ENCODE data around the gene RTL1. TPM values are rescaled to one million over a fixed set of nuclear protein-coding genes. Genes with fewer than 3 reads are reported as not detected.

RTL1 gene
- total RNA-seq, 1 experiment from 2014 or later = not detected

GRCh38 chr14:100930270-100930669 is 26.7 kb upstream of the RTL1 start:
- no peak overlapping the region for H2AFZ ChIP-seq (ENCODE audit: low read length)
- CTCF ChIA-PET = no interaction called here

DNA sequence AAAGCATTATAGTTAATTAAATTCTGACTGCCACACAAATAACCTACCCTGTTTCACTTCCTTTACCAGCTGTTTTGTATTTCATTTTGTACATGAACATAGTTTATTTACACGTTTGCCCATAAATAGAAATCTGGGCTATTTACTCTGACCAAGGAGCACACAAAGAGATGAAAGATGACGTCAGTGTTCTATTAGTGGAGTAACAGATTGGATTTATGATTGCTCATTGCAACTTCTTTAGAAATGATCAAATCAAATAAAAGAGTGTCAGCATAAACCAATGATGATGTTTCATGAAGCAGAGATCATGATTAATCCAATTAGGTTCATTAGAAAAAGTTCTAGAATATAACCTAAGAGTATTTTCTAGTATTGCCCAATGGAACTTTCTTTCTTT is 12.0 kb upstream of the RTL1 start:
- DNase-seq (no peak), ATAC-seq (no peak)
- Histone ChIP-seq H3K9me2 (replicated peaks; ENCODE audit: low read length) (no peaks in the 10 kb centered on the region), H3K27me3 (ENCODE audit: low read length) (no peaks in the 10 kb centered on the region), H3F3A (ENCODE audit: low read length, unreplicated experiment) (no peaks in the 10 kb centered on the region), H3K4me2 (ENCODE audit: low read length) (no peak overlapping the region), H3K4me1 (ENCODE audit: insufficient read depth, low read length) (peaks cover 28% of the 10 kb centered on the region), H3K79me2 (ENCODE audit: low read length) (no peaks in the 10 kb centered on the region), H4K20me1 (ENCODE audit: low read length) (no peaks in the 10 kb centered on the region), H3K9me3 (ENCODE audit: low read length) (no peaks in the 10 kb centered on the region), H3K27ac (ENCODE audit: low read length) (no peak overlapping the region), H2AFZ (ENCODE audit: low read length) (no peak overlapping the region), H3K4me3 (ENCODE audit: low read length) (no peak overlapping the region), H3K36me3 (ENCODE audit: low read depth, low read length) (no peaks in the 10 kb centered on the region), H3K9ac (ENCODE audit: low read length) (no peak overlapping the region)
- POLR2A ChIA-PET (ENCODE audit: unreplicated experiment) = no interaction called here
- BruUV-seq (replicated peaks) = no TSS peak
- intact Hi-C loops (cut with micrococcal nuclease) = loop anchor here (2.0 to 10.0 kb wide), 2 partner anchors 63 to 239 kb away; no protein-coding TSS in a partner anchor
- no peak for TF ChIP-seq CTCF (conservative IDR thresholded peaks at IDR 0.05; ENCODE audit: low read depth, low read length)
- no peak for TF ChIP-seq EZH2phosphoT487 (IDR thresholded peaks at IDR 0.05; ENCODE audit: borderline replicate concordance, low read length)
- TF ChIP-seq EZH2 (IDR thresholded peaks at IDR 0.05; ENCODE audit: low read length, unreplicated experiment) = no peak
- CTCF ChIA-PET = no interaction called here

More at GRCh38 chr14:100930270-100930669, 26.7 kb upstream of the RTL1 start:
- DNase-seq = no peak
- no peak for ATAC-seq
- H3F3A ChIP-seq (ENCODE audit: low read length, unreplicated experiment) = no peaks in the 10 kb centered on the region
- no peaks in the 10 kb centered on the region for H3K79me2 ChIP-seq (ENCODE audit: low read length)
- H3K27ac ChIP-seq (ENCODE audit: low read length) = no peak overlapping the region
- H3K4me2 ChIP-seq (ENCODE audit: low read length) = no peak overlapping the region
- POLR2A ChIA-PET (ENCODE audit: unreplicated experiment) = no interaction called here
- H3K4me1 ChIP-seq (ENCODE audit: insufficient read depth, low read length) = no peaks in the 10 kb centered on the region
- intact Hi-C loops (cut with micrococcal nuclease) = no loop called here
- H3K27me3 ChIP-seq (ENCODE audit: low read length) = no peaks in the 10 kb centered on the region
- no peaks in the 10 kb centered on the region for H4K20me1 ChIP-seq (ENCODE audit: low read length)
- no TSS peak for BruUV-seq (replicated peaks)
- no peak overlapping the region for H3K4me3 ChIP-seq (ENCODE audit: low read length)
- H3K9me2 ChIP-seq (replicated peaks; ENCODE audit: low read length) = no peaks in the 10 kb centered on the region
- H3K9me3 ChIP-seq (ENCODE audit: low read length) = no peaks in the 10 kb centered on the region
- H3K36me3 ChIP-seq (ENCODE audit: low read depth, low read length) = no peaks in the 10 kb centered on the region
- H3K9ac ChIP-seq (ENCODE audit: low read length) = no peak overlapping the region
- TF ChIP-seq CTCF (conservative IDR thresholded peaks at IDR 0.05; ENCODE audit: low read depth, low read length) = no peak
- TF ChIP-seq EZH2phosphoT487 (IDR thresholded peaks at IDR 0.05; ENCODE audit: borderline replicate concordance, low read length) = no peak
- no peak for TF ChIP-seq EZH2 (IDR thresholded peaks at IDR 0.05; ENCODE audit: low read length, unreplicated experiment)

- Histone ChIP-seq H3K9ac (ENCODE audit: low read length) (no peak overlapping the region), H3F3A (ENCODE audit: low read length, unreplicated experiment) (no peaks in the 10 kb centered on the region), H3K9me3 (ENCODE audit: low read length) (no peaks in the 10 kb centered on the region), H3K4me3 (ENCODE audit: low read length) (peak overlapping the region; percentile 13; the same call in 1 of the 2 replicates), H3K36me3 (ENCODE audit: low read depth, low read length) (no peaks in the 10 kb centered on the region), H3K27ac (ENCODE audit: low read length) (peak overlapping the region; percentile 62), H3K9me2 (replicated peaks; ENCODE audit: low read length) (no peaks in the 10 kb centered on the region), H4K20me1 (ENCODE audit: low read length) (no peaks in the 10 kb centered on the region), H3K4me2 (ENCODE audit: low read length) (peak overlapping the region; percentile 58), H3K4me1 (ENCODE audit: insufficient read depth, low read length) (peaks cover 28% of the 10 kb centered on the region), H3K27me3 (ENCODE audit: low read length) (no peaks in the 10 kb centered on the region), H2AFZ (ENCODE audit: low read length) (no peak overlapping the region), H3K79me2 (ENCODE audit: low read length) (no peaks in the 10 kb centered on the region)
- intact Hi-C loops (cut with micrococcal nuclease) = loop anchor here (2.0 to 10.0 kb wide), 2 partner anchors 64 to 240 kb away; no protein-coding TSS in a partner anchor
- ATAC-seq = peak; percentile 83
- DNase-seq = peak; percentile 75
- no TSS peak for BruUV-seq (replicated peaks)
- POLR2A ChIA-PET (ENCODE audit: unreplicated experiment) = no interaction called here
- CTCF ChIA-PET = no interaction called here
- TF ChIP-seq EZH2 (IDR thresholded peaks at IDR 0.05; ENCODE audit: low read length, unreplicated experiment) (no peak), CTCF (conservative IDR thresholded peaks at IDR 0.05; ENCODE audit: low read depth, low read length) (no peak), EZH2phosphoT487 (IDR thresholded peaks at IDR 0.05; ENCODE audit: borderline replicate concordance, low read length) (no peak)
These were observed 11.1 kb upstream of the RTL1 start for GRCh38 chr14:100914597-100915021.

Measured in PC-3 (cell line).